GM18861 (cell line): ENCODE results near the gene RBCK1.

Experiments used
- ATAC-seq: cut with Tn5 transposase; IDR thresholded peaks from one replicate; pipeline ENCODE4 v1.9.1; 2021; ENCODE audit not compliant: unreplicated experiment

RBCK1 gene

GRCh38 chr20:416950-417800 is 9.1 kb downstream of the RBCK1 start:
- ATAC-seq, result no peak

GRCh38 chr20:417801-418342 is 9.8 kb downstream of the RBCK1 start:
- ATAC-seq, result no peak

- ATAC-seq, result no peak
These were observed 10.8 kb downstream of the RBCK1 start for GRCh38 chr20:418858-419365.

GRCh38 chr20:419556-420165 is 11.6 kb downstream of the RBCK1 start:
- ATAC-seq, result no peak

GRCh38 chr20:420166-420620 is 12.1 kb downstream of the RBCK1 start:
- ATAC-seq, result no peak

- ATAC-seq, result no peak
These were observed 12.8 kb downstream of the RBCK1 start for GRCh38 chr20:420721-421574.

GRCh38 chr20:421685-422250 is 13.7 kb downstream of the RBCK1 start:
- no peak for ATAC-seq

- no peak for ATAC-seq
These were observed 18.5 kb downstream of the RBCK1 start for GRCh38 chr20:426566-426965.

- no peak for ATAC-seq
These were observed 19.3 kb downstream of the RBCK1 start for GRCh38 chr20:427401-427800.

GRCh38 chr20:427849-428657 is 20.0 kb downstream of the RBCK1 start:
- no peak for ATAC-seq

GRCh38 chr20:428658-429200 is 20.6 kb downstream of the RBCK1 start:
- ATAC-seq, result no peak

GRCh38 chr20:430091-430999 is 22.2 kb downstream of the RBCK1 start:
- no peak for ATAC-seq

- ATAC-seq, result no peak
These were observed 23.2 kb downstream of the RBCK1 start for GRCh38 chr20:431012-431904.

- no peak for ATAC-seq
These were observed 24.1 kb downstream of the RBCK1 start for GRCh38 chr20:432208-432607.

GRCh38 chr20:432677-433299 is 24.7 kb downstream of the RBCK1 start:
- ATAC-seq, result peak; percentile 11

GRCh38 chr20:433300-433975 is 25.3 kb downstream of the RBCK1 start:
- ATAC-seq, result peak; percentile 79

- ATAC-seq, result no peak
These were observed 26.1 kb downstream of the RBCK1 start for GRCh38 chr20:434221-434620.
